ENCODE results near the gene HOXA10.

The HOXA10 gene

GRCh38 chr7:27161214-27161720, 12.9 kb downstream of the HOXA10 start:
- TF ChIP-seq POLR2AphosphoS5 (IDR thresholded peaks at IDR 0.05; ENCODE audit: low read depth, low read length) (no peak), TAF1 (IDR thresholded peaks at IDR 0.05; ENCODE audit: borderline replicate concordance, low read depth, low read length) (no peak), POLR2A (IDR thresholded peaks at IDR 0.05; ENCODE audit: low read depth, low read length) (no peak)
- DNase-seq (ENCODE audit: insufficient read length) (no peak), FAIRE-seq (no peak)

DNA sequence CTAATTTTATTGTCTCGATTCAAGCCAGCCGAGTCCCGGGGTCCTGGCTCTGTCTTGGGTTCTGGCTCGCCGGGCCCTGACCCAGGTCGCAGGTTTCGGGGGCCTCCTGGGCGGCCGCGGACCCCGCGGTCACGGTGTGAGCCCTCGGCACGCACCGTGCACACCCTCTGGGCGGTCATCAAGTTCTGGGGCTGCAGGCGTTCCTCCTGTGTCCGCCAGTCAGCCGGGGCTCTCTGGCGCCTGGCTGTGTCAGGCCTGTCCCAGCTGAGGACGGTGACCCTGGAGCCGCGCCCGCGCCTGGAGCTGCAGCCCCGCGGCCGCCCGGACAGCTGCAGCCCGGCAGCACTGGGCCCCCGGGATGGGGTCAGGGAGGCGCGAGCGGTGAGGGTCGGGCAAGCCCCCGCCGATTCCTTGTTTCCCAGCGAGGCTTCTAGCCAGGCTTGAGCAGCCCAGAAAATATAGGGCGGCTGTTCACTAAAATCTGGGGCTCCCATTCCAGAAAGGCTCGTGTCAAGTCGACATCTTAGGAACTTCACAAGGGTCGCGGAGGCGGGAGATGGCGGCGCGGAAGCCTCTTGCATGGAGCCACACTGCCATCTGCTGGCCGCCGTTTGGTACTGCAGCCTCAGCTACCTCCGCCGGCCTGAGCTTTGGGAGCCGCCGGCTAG, 13.4 kb downstream of the HOXA10 start:
- DNase-seq (ENCODE audit: insufficient read length): peak; percentile 87
- no peak for TF ChIP-seq POLR2A (IDR thresholded peaks at IDR 0.05; ENCODE audit: low read depth, low read length)
- TF ChIP-seq POLR2AphosphoS5 (IDR thresholded peaks at IDR 0.05; ENCODE audit: low read depth, low read length): no peak
- no peak for TF ChIP-seq TAF1 (IDR thresholded peaks at IDR 0.05; ENCODE audit: borderline replicate concordance, low read depth, low read length)
- FAIRE-seq: peak; percentile 85

- FAIRE-seq: no peak
- no peak for TF ChIP-seq POLR2A (IDR thresholded peaks at IDR 0.05; ENCODE audit: low read depth, low read length)
- no peak for TF ChIP-seq POLR2AphosphoS5 (IDR thresholded peaks at IDR 0.05; ENCODE audit: low read depth, low read length)
- no peak for TF ChIP-seq TAF1 (IDR thresholded peaks at IDR 0.05; ENCODE audit: borderline replicate concordance, low read depth, low read length)
- DNase-seq (ENCODE audit: insufficient read length): no peak
Measured at GRCh38 chr7:27160145-27160545, 14.0 kb downstream of the HOXA10 start.

- FAIRE-seq (no peak), DNase-seq (ENCODE audit: insufficient read length) (no peak)
- no peak for TF ChIP-seq POLR2A (IDR thresholded peaks at IDR 0.05; ENCODE audit: low read depth, low read length)
- TF ChIP-seq POLR2AphosphoS5 (IDR thresholded peaks at IDR 0.05; ENCODE audit: low read depth, low read length): no peak
- TF ChIP-seq TAF1 (IDR thresholded peaks at IDR 0.05; ENCODE audit: borderline replicate concordance, low read depth, low read length): no peak
Measured at GRCh38 chr7:27159266-27160144, 14.6 kb downstream of the HOXA10 start.

- FAIRE-seq (no peak), DNase-seq (ENCODE audit: insufficient read length) (no peak)
- TF ChIP-seq TAF1 (IDR thresholded peaks at IDR 0.05; ENCODE audit: borderline replicate concordance, low read depth, low read length) (no peak), POLR2AphosphoS5 (IDR thresholded peaks at IDR 0.05; ENCODE audit: low read depth, low read length) (no peak), POLR2A (IDR thresholded peaks at IDR 0.05; ENCODE audit: low read depth, low read length) (no peak)
Measured at GRCh38 chr7:27158436-27159265, 15.5 kb downstream of the HOXA10 start.

GRCh38 chr7:27157702-27158431, 16.3 kb downstream of the HOXA10 start:
- DNase-seq (ENCODE audit: insufficient read length) (no peak), FAIRE-seq (no peak)
- TF ChIP-seq POLR2A (IDR thresholded peaks at IDR 0.05; ENCODE audit: low read depth, low read length): no peak
- no peak for TF ChIP-seq POLR2AphosphoS5 (IDR thresholded peaks at IDR 0.05; ENCODE audit: low read depth, low read length)
- no peak for TF ChIP-seq TAF1 (IDR thresholded peaks at IDR 0.05; ENCODE audit: borderline replicate concordance, low read depth, low read length)

GRCh38 chr7:27156916-27157701, 17.0 kb downstream of the HOXA10 start:
- DNase-seq (ENCODE audit: insufficient read length) (no peak), FAIRE-seq (no peak)
- no peak for TF ChIP-seq POLR2AphosphoS5 (IDR thresholded peaks at IDR 0.05; ENCODE audit: low read depth, low read length)
- TF ChIP-seq TAF1 (IDR thresholded peaks at IDR 0.05; ENCODE audit: borderline replicate concordance, low read depth, low read length): no peak
- no peak for TF ChIP-seq POLR2A (IDR thresholded peaks at IDR 0.05; ENCODE audit: low read depth, low read length)

DNA sequence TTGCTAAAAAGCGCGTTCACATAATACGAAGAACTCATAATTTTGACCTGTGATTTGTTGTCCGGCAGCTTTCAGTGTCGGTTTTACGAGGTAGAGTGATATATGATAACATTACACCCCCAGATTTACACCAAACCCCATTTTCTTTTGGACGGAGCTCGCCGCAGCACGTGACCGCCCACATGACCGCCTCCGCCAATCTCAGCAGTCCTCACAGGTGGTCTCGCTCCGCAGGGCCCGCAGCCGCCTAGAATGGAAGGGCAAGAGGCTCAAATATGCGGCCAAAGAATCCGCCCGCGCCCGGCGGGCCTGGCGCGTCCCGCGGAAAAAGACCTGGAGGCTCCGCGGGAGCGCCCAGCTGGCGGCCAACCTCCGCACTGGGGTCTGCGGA, 17.6 kb downstream of the HOXA10 start, which contains the start of gene HOXA7:
Gene HOXA7 (minus strand): TSS at position 168 of the 391 bp plus-strand sequence. CDS start 130 bp downstream, at position 38.
- no peak for FAIRE-seq
- no peak for DNase-seq (ENCODE audit: insufficient read length)
- TF ChIP-seq POLR2A (IDR thresholded peaks at IDR 0.05; ENCODE audit: low read depth, low read length) (no peak), TAF1 (IDR thresholded peaks at IDR 0.05; ENCODE audit: borderline replicate concordance, low read depth, low read length) (no peak), POLR2AphosphoS5 (IDR thresholded peaks at IDR 0.05; ENCODE audit: low read depth, low read length) (no peak)

DNA sequence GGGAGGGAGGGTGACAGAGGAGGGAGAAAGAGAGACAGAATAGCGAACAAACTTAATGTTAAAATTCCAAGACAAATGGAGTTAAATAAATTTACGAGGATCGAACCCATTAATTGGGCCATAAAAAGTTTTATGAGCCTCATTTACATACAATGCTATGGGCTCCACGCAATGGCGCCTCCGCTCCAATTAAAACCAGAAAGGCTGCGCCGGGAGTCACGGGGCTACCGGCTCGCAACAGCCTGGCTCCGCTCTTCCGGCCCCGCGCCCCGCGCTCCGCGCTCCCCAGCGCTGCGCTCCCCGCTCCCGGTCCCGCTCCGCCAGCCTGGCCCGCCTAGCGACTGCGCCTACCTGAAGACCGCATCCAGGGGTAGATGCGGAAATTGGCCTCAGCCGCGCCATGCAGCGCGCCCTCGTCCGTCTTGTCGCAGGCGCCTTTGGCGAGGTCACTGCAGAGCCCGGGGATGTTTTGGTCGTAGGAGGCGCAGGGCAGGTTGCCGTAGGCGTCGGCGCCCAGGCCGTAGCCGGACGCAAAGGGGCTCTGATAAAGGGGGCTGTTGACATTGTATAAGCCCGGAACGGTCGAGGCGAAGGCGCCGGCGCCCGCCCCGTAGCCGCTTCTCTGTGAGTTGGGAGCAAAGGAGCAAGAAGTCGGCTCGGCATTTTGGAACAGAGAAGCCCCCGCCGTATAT, 18.2 kb downstream of the HOXA10 start:
- DNase-seq (ENCODE audit: insufficient read length): no peak
- FAIRE-seq: no peak
- TF ChIP-seq POLR2A (IDR thresholded peaks at IDR 0.05; ENCODE audit: low read depth, low read length): no peak
- no peak for TF ChIP-seq POLR2AphosphoS5 (IDR thresholded peaks at IDR 0.05; ENCODE audit: low read depth, low read length)
- TF ChIP-seq TAF1 (IDR thresholded peaks at IDR 0.05; ENCODE audit: borderline replicate concordance, low read depth, low read length): no peak

Data from GM12892 (cell line).